Measurements from ENCODE around the gene CCDC181.
"Not testable (repeated sequence)": the region's sequence is repeated elsewhere in the genome, so short reads cannot be mapped to it uniquely, and the experiment has no call there.

The CCDC181 gene

GRCh38 chr1:169427081-169427641, at the start of gene CCDC181:
TSS of gene CCDC181 (minus strand) at chr1:169427474. CDS start at chr1:169424927, 2,547 bp downstream.
- DNase-seq (ENCODE audit: low read depth in 2 of 2), result peak; percentile 48 to 55

GRCh38 chr1:169475806-169476387, 48.6 kb upstream of the CCDC181 start:
- no peak for DNase-seq (ENCODE audit: low read depth in 2 of 2)

GRCh38 chr1:169474302-169474995, 47.2 kb upstream of the CCDC181 start:
- no peak for DNase-seq (ENCODE audit: low read depth in 2 of 2)

- no peak for DNase-seq (ENCODE audit: low read depth in 2 of 2)
These were observed 46.1 kb upstream of the CCDC181 start for GRCh38 chr1:169473347-169473746.

- no peak for DNase-seq (ENCODE audit: low read depth in 2 of 2)
These were observed 45.5 kb upstream of the CCDC181 start for GRCh38 chr1:169472738-169473137.

- no peak for DNase-seq (ENCODE audit: low read depth in 2 of 2)
These were observed 41.7 kb upstream of the CCDC181 start for GRCh38 chr1:169468982-169469381.

- peak in 1 of 2 experiments; percentile 8 for DNase-seq (ENCODE audit: low read depth in 2 of 2)
These were observed 39.3 kb upstream of the CCDC181 start for GRCh38 chr1:169466259-169467230.

GRCh38 chr1:169465281-169465680, 38.0 kb upstream of the CCDC181 start:
- no peak for DNase-seq (ENCODE audit: low read depth in 2 of 2)

- DNase-seq (ENCODE audit: low read depth in 2 of 2), result no peak
These were observed 35.1 kb upstream of the CCDC181 start for GRCh38 chr1:169462385-169462784.

GRCh38 chr1:169461390-169462000, 34.2 kb upstream of the CCDC181 start:
- DNase-seq (ENCODE audit: low read depth in 2 of 2), result no peak

- DNase-seq (ENCODE audit: low read depth in 2 of 2), result no peak
These were observed 33.0 kb upstream of the CCDC181 start for GRCh38 chr1:169460191-169460833.

- no peak for DNase-seq (ENCODE audit: low read depth in 2 of 2)
These were observed 30.2 kb upstream of the CCDC181 start for GRCh38 chr1:169457443-169457842.

- no peak for DNase-seq (ENCODE audit: low read depth in 2 of 2)
These were observed 28.8 kb upstream of the CCDC181 start for GRCh38 chr1:169456029-169456428.

- no peak for DNase-seq (ENCODE audit: low read depth in 2 of 2)
These were observed 25.6 kb upstream of the CCDC181 start for GRCh38 chr1:169452921-169453320.

- DNase-seq (ENCODE audit: low read depth in 2 of 2), result no peak
These were observed 24.0 kb upstream of the CCDC181 start for GRCh38 chr1:169451218-169451824.

- DNase-seq (ENCODE audit: low read depth in 2 of 2), result no peak
These were observed 16.6 kb upstream of the CCDC181 start for GRCh38 chr1:169443923-169444322.

- no peak for DNase-seq (ENCODE audit: low read depth in 2 of 2)
These were observed 1.0 kb downstream of the CCDC181 start for GRCh38 chr1:169426174-169426705.

- no peak for DNase-seq (ENCODE audit: low read depth in 2 of 2)
These were observed 6.0 kb downstream of the CCDC181 start for GRCh38 chr1:169421309-169421708.

- DNase-seq (ENCODE audit: low read depth in 2 of 2), result no peak
These were observed 12.3 kb downstream of the CCDC181 start for GRCh38 chr1:169414952-169415351.

GRCh38 chr1:169408340-169408739, 18.9 kb downstream of the CCDC181 start:
- not testable (repeated sequence) for DNase-seq (ENCODE audit: low read depth in 2 of 2)

Data from fibroblast of skin of left quadriceps (primary cell).